ENCODE results near the gene ENTR1.

The ENTR1 gene

GRCh38 chr9:136410500-136411287, at the start of gene ENTR1, which contains the start of gene PMPCA:
TSS of gene ENTR1 (minus strand) at chr9:136410614. CDS start at chr9:136410397, 217 bp downstream.
TSS of gene PMPCA (plus strand) at chr9:136410658. CDS start at chr9:136410669, 11 bp downstream.
- DNase-seq (ENCODE audit: low read depth) = peak; percentile 95

- DNase-seq (ENCODE audit: low read depth) = no peak
Measured at GRCh38 chr9:136459425-136459824, 49.0 kb upstream of the ENTR1 start.

GRCh38 chr9:136457326-136457725, 46.9 kb upstream of the ENTR1 start:
- DNase-seq (ENCODE audit: low read depth) = no peak

- no peak for DNase-seq (ENCODE audit: low read depth)
Measured at GRCh38 chr9:136456258-136456657, 45.8 kb upstream of the ENTR1 start.

GRCh38 chr9:136455043-136456002, 44.9 kb upstream of the ENTR1 start:
- DNase-seq (ENCODE audit: low read depth) = no peak

- no peak for DNase-seq (ENCODE audit: low read depth)
Measured at GRCh38 chr9:136454026-136454796, 43.8 kb upstream of the ENTR1 start.

GRCh38 chr9:136453326-136453725, 42.9 kb upstream of the ENTR1 start:
- DNase-seq (ENCODE audit: low read depth) = no peak

GRCh38 chr9:136451221-136451877, 40.9 kb upstream of the ENTR1 start:
- no peak for DNase-seq (ENCODE audit: low read depth)

GRCh38 chr9:136448655-136449054, 38.2 kb upstream of the ENTR1 start:
- no peak for DNase-seq (ENCODE audit: low read depth)

GRCh38 chr9:136447173-136447778, 36.9 kb upstream of the ENTR1 start:
- DNase-seq (ENCODE audit: low read depth) = no peak

- DNase-seq (ENCODE audit: low read depth) = no peak
Measured at GRCh38 chr9:136445799-136446198, 35.4 kb upstream of the ENTR1 start.

- DNase-seq (ENCODE audit: low read depth) = no peak
Measured at GRCh38 chr9:136444102-136444501, 33.7 kb upstream of the ENTR1 start.

GRCh38 chr9:136443687-136444086, 33.3 kb upstream of the ENTR1 start:
- DNase-seq (ENCODE audit: low read depth) = no peak

GRCh38 chr9:136443087-136443486, 32.7 kb upstream of the ENTR1 start:
- DNase-seq (ENCODE audit: low read depth) = no peak

- no peak for DNase-seq (ENCODE audit: low read depth)
Measured at GRCh38 chr9:136442265-136442664, 31.9 kb upstream of the ENTR1 start.

- no peak for DNase-seq (ENCODE audit: low read depth)
Measured at GRCh38 chr9:136441681-136442245, 31.3 kb upstream of the ENTR1 start.

GRCh38 chr9:136441191-136441680, 30.8 kb upstream of the ENTR1 start:
- DNase-seq (ENCODE audit: low read depth) = no peak

- DNase-seq (ENCODE audit: low read depth) = peak; percentile 78
Measured at GRCh38 chr9:136439481-136440408, 29.3 kb upstream of the ENTR1 start, which contains the start of gene INPP5E. TSS of gene INPP5E (minus strand) at chr9:136439845. CDS start at chr9:136439419, 426 bp downstream.
